Lower leg skin (tissue), 4 donors: ENCODE measurements around the gene ARHGAP20. TPM values are rescaled to one million over a fixed set of nuclear protein-coding genes. Genes with fewer than 3 reads are reported as not detected.

Source experiments
- DNase-seq, 2 donors: peaks; one replicate each; pipeline ENCODE4 v3.0.0-alpha.2; 2019; ENCODE audit warnings: low spot score in 2 of 2
- H3K4me3 ChIP-seq: fragments of 200-600 bp; sonication (generic); 2 replicates; pipeline ENCODE4 v1.5.1; 2017; ENCODE audit warnings: mild to moderate bottlenecking, low read depth; ENCODE audit not compliant: poor library complexity, severe bottlenecking
- CTCF ChIP-seq, 3 donors: fragments of 450-650 bp; IDR thresholded peaks; one replicate each; pipeline ENCODE4 v1.5.1; 2016; ENCODE audit warnings: antibody characterized with exemption in 3 of 3, mild to moderate bottlenecking in 3 of 3, moderate library complexity in 2 of 3
- POLR2A ChIP-seq, 2 donors: fragments of 450-650 bp; IDR thresholded peaks; one replicate each; pipeline ENCODE4 v1.6.1; 2016 to 2017; ENCODE audit warnings: antibody characterized with exemption in 2 of 2, mild to moderate bottlenecking in 1 of 2, moderate library complexity in 1 of 2
- WGBS, 2 donors: methylation state at CpG; one replicate each; pipeline ENCODE4 v1.1.5; 2018; 5-methylcytosine and 5-hydroxymethylcytosine counted together
- intact Hi-C: fragments of 100-400 bp; cut with DNase I; formaldehyde crosslinking; loops from one replicate; pipeline ENCODE4 v1.15.0; 2023; ENCODE audit warnings: low total_unique reads
- total RNA-seq, 4 donors: library from RNA; depleted of rRNA; stranded (reverse); fragments of >200 nt; gene quantifications; one replicate each; pipeline ENCODE4 v1.1.0, GENCODE V29; 2016

The ARHGAP20 gene
- total RNA-seq, 4 donors from 2014 or later, result 0.99 to 2.0 (median 1.7) TPM

GRCh38 chr11:110712659-110713448, 617 bp upstream of the ARHGAP20 start:
- peak overlapping the region; percentile 46 for H3K4me3 ChIP-seq
- intact Hi-C loops, result no loop called here
- TF ChIP-seq POLR2A (IDR thresholded peaks at IDR 0.05) (no peak), CTCF (IDR thresholded peaks at IDR 0.05) (no peak)
- DNase-seq, result no peak
- 1 to 2% methylated on average over 31 to 41 of the region's 50 CpGs for WGBS, 2 donors

DNA sequence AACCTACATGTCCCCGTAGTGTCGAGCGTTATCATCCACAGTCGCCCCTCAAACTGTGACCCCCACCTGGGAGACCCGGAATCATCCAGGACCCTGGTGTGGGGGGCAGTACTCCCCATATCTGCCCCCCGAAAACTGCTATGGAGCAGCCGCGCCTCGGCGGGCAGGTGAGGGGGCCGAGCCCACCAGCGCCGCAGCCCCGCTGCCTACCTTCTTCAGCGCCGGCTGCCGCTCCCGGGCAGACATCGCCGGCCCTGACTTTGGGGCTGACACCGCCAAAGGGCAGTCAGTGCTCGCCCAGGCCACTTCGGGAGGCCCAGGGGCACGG, 825 bp downstream of the ARHGAP20 start:
- H3K4me3 ChIP-seq, result peak overlapping the region; percentile 46
- WGBS, 2 donors, result 0% methylated on average over 3 of the region's 24 CpGs
- TF ChIP-seq CTCF (IDR thresholded peaks at IDR 0.05), result no peak
- TF ChIP-seq POLR2A (IDR thresholded peaks at IDR 0.05), result no peak
- intact Hi-C loops, result no loop called here
- no peak for DNase-seq

GRCh38 chr11:110710628-110711381, 1.4 kb downstream of the ARHGAP20 start:
- TF ChIP-seq POLR2A (IDR thresholded peaks at IDR 0.05), result no peak
- no peak for TF ChIP-seq CTCF (IDR thresholded peaks at IDR 0.05)
- WGBS, 2 donors, result 11 to 13% methylated on average over 27 to 33 of the region's 33 CpGs
- peak; percentile 17 to 90 for DNase-seq
- intact Hi-C loops, result no loop called here
- peak overlapping the region; percentile 46 for H3K4me3 ChIP-seq

GRCh38 chr11:110704210-110704864, 7.9 kb downstream of the ARHGAP20 start:
- H3K4me3 ChIP-seq, result no peak overlapping the region
- 89 to 90% methylated on average over 5 of the region's 5 CpGs for WGBS, 2 donors
- intact Hi-C loops, result no loop called here
- no peak for TF ChIP-seq POLR2A (IDR thresholded peaks at IDR 0.05)
- no peak for TF ChIP-seq CTCF (IDR thresholded peaks at IDR 0.05)
- no peak for DNase-seq

DNA sequence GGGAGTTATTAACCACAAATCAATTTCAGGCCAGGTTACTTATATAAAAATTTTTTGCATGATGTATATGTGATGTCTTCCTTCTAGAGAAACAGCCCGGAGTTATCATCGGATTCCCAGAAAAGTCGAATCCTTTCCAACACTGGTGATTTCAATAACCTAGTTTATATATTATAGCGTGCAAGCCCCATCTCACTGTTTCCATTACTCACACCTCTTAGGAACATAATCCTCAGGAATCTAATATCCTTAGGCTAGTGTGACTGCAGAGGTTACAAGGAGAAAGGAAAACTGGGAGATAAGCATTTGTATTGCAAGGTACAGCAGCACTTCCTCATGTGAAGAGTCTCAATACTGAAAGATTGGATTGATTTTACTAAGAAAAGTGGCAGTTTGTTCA, 20.3 kb downstream of the ARHGAP20 start:
- intact Hi-C loops, result no loop called here
- TF ChIP-seq POLR2A (IDR thresholded peaks at IDR 0.05), result no peak
- TF ChIP-seq CTCF (IDR thresholded peaks at IDR 0.05), result no peak
- no peak for DNase-seq
- WGBS, 2 donors, result 60 to 61% methylated on average over 4 of the region's 4 CpGs
- H3K4me3 ChIP-seq, result no peak overlapping the region
